Measurements from ENCODE around the gene ACTMAP.
A peak's percentile ranks its signal among the peaks of the same experiment; 100 is the strongest.

Gene ACTMAP

DNA sequence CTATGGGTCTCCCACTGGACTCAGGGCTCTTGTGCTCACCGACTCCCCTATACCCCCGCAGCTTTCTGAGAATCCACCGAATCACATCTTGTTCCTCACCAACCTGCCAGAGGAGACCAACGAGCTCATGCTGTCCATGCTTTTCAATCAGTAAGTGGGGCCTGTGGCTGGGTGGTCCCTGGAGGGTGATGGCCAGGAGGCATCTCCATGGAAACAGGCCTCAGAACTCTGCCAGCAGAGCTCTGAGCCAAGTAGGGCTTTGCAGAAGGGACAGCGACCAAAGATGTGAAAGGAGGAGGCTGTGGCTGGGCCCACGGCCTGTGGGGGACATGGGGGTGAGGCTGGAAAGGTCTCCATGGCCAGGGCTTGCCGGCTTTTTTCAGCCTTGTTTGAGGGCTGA lies 13.2 kb upstream of the ACTMAP start:
- Mint-ChIP-seq H3K36me3 (ENCODE audit: low read depth) (peaks cover 72% of the 10 kb centered on the region), H3K27ac (no peak overlapping the region), H3K27me3 (ENCODE audit: low read depth) (no peaks in the 10 kb centered on the region), H3K4me3 (no peak overlapping the region), H3K9me3 (no peaks in the 10 kb centered on the region), H3K4me1 (ENCODE audit: low read depth) (peaks cover 22% of the 10 kb centered on the region)
- DNase-seq (ENCODE audit: low spot score): no peak

DNA sequence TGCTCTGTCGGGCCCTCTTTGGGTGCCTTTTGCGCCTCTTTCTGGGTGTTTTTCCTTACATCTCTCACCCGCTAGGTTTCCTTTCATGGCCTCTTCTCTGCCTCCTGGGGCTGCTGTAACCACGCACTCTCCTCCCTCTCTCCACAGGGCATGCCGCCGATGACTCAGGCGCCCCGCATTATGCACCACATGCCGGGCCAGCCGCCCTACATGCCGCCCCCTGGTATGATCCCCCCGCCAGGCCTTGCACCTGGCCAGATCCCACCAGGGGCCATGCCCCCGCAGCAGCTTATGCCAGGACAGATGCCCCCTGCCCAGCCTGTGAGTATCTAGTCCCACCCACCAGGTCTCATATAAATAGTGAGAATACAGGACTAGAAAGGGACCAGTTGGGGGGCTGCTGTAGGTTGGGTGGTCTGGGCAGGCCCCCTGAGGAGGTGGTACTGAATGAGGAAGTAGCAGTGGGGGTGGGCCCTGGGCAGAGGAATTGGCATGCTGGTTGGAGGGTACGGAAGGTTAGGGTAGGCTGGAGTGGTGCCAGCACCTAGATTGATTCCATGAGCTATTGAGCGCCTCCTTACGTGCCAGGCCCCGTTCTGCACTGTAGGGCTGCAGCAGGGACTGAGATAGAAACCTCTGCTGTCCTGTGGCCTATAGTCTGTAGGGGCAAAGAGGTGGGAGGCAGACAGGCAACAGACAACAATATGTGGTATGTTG lies 12.6 kb upstream of the ACTMAP start:
- H3K27me3 Mint-ChIP-seq (ENCODE audit: low read depth): no peaks in the 10 kb centered on the region
- H3K36me3 Mint-ChIP-seq (ENCODE audit: low read depth): peaks cover 78% of the 10 kb centered on the region

DNA sequence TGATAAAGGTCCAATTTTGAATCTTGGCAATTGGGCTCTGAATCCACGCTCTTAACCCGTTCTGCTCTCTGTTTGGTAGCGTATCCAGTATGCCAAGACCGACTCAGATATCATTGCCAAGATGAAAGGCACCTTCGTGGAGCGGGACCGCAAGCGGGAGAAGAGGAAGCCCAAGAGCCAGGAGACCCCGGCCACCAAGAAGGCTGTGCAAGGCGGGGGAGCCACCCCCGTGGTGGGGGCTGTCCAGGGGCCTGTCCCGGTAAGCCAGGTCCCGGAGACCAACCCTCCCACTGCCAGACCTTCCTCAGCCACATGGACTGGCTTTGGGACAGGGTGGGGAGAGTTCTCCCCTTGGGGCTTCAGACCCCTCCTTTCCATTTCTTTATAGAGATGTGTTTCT lies 9.1 kb upstream of the ACTMAP start:
- no peak overlapping the region for H3K27ac Mint-ChIP-seq
- H3K4me3 Mint-ChIP-seq: no peak overlapping the region
- peaks cover 41% of the 10 kb centered on the region for H3K4me1 Mint-ChIP-seq (ENCODE audit: low read depth)
- H3K9me3 Mint-ChIP-seq: no peaks in the 10 kb centered on the region
- H3K27me3 Mint-ChIP-seq (ENCODE audit: low read depth): no peaks in the 10 kb centered on the region
- peaks cover 85% of the 10 kb centered on the region for H3K36me3 Mint-ChIP-seq (ENCODE audit: low read depth)
- DNase-seq (ENCODE audit: low spot score): no peak

More for the DNA sequence above, 12.6 kb upstream of the ACTMAP start:
- no peak overlapping the region for H3K4me3 Mint-ChIP-seq
- no peak overlapping the region for H3K27ac Mint-ChIP-seq
- DNase-seq (ENCODE audit: low spot score): no peak
- H3K9me3 Mint-ChIP-seq: no peaks in the 10 kb centered on the region
- H3K4me1 Mint-ChIP-seq (ENCODE audit: low read depth): peaks cover 26% of the 10 kb centered on the region

DNA sequence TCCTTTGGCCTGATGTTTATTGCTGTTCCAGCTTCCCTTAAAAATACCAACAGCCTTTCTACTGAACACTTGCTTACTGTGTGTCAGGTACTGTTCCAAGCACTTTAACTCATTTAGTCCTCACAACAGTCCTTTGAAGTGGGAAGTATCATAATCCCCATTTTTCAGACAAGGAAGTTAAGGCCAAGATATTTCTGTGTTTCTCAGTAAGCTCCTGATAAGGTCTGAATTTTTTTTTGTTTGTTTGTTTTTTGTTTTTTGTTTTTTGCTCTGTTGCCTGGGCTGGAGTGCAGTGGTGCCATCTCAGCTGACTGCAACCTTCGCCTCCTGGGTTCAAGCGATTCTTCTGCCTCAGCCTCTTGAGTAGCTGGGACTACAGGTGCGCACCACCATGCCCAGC lies 8.2 kb upstream of the ACTMAP start:
- DNase-seq (ENCODE audit: low spot score): no peak
- H3K27ac Mint-ChIP-seq: peak overlapping the region; percentile 31
- no peaks in the 10 kb centered on the region for H3K9me3 Mint-ChIP-seq
- no peak overlapping the region for H3K4me3 Mint-ChIP-seq
- H3K36me3 Mint-ChIP-seq (ENCODE audit: low read depth): peaks cover 80% of the 10 kb centered on the region
- H3K27me3 Mint-ChIP-seq (ENCODE audit: low read depth): no peaks in the 10 kb centered on the region
- peaks cover 37% of the 10 kb centered on the region for H3K4me1 Mint-ChIP-seq (ENCODE audit: low read depth)

- Mint-ChIP-seq H3K9me3 (no peaks in the 10 kb centered on the region), H3K36me3 (ENCODE audit: low read depth) (peaks cover 74% of the 10 kb centered on the region), H3K4me3 (peak overlapping the region; percentile 23), H3K27me3 (ENCODE audit: low read depth) (no peaks in the 10 kb centered on the region), H3K27ac (peak overlapping the region; percentile 34), H3K4me1 (ENCODE audit: low read depth) (peaks cover 36% of the 10 kb centered on the region)
- peak; percentile 26 for DNase-seq (ENCODE audit: low spot score)
Observed at GRCh38 chr19:40756502-40757110, 6.3 kb upstream of the ACTMAP start.

DNA sequence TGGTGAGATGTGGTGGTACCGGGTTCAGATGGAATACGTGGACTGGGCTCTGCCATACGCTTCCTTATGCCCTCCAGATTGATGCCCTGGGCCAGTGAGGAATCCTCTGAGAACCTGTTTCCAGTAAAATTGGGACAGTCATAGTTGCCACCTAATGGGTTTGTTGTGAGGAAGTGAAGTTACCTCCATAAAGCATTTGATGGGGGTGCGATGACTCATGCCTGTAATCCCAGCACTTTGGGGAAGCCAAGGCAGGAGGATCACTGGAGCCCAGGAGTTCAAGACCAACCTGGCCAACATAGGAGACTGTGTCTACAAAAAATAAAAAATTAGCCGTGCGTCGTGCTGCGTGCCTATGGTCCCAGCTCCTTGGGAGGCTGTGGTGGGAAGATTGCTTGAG lies 5.5 kb upstream of the ACTMAP start:
- Mint-ChIP-seq H3K4me3 (peak overlapping the region; percentile 23), H3K4me1 (ENCODE audit: low read depth) (peaks cover 32% of the 10 kb centered on the region), H3K27ac (peak overlapping the region; percentile 31), H3K9me3 (no peaks in the 10 kb centered on the region), H3K27me3 (ENCODE audit: low read depth) (no peaks in the 10 kb centered on the region), H3K36me3 (ENCODE audit: low read depth) (peaks cover 74% of the 10 kb centered on the region)
- DNase-seq (ENCODE audit: low spot score): no peak

DNA sequence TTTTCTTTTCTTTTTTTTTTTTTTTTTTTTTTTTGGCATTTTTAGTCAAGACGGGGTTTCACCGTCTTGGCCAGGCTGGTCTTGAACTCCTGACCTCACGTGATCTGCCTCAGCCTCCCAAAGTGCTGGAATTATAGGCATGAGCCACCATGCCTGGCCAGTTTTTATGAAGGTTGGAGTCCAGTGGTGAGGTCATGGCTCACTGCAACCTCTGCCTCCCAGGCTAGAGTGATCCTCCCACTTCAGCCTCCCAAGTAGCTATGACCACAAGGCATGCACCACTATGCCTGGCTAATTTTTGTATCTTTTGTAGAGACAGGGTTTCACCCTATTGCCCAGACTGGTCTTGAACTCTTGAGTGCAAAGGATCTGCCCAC lies 5.0 kb upstream of the ACTMAP start:
- H3K9me3 Mint-ChIP-seq: no peaks in the 10 kb centered on the region
- no peaks in the 10 kb centered on the region for H3K27me3 Mint-ChIP-seq (ENCODE audit: low read depth)
- no peak for DNase-seq (ENCODE audit: low spot score)
- peaks cover 33% of the 10 kb centered on the region for H3K4me1 Mint-ChIP-seq (ENCODE audit: low read depth)
- H3K36me3 Mint-ChIP-seq (ENCODE audit: low read depth): peaks cover 70% of the 10 kb centered on the region
- H3K27ac Mint-ChIP-seq: no peak overlapping the region
- H3K4me3 Mint-ChIP-seq: peak overlapping the region; percentile 88

DNA sequence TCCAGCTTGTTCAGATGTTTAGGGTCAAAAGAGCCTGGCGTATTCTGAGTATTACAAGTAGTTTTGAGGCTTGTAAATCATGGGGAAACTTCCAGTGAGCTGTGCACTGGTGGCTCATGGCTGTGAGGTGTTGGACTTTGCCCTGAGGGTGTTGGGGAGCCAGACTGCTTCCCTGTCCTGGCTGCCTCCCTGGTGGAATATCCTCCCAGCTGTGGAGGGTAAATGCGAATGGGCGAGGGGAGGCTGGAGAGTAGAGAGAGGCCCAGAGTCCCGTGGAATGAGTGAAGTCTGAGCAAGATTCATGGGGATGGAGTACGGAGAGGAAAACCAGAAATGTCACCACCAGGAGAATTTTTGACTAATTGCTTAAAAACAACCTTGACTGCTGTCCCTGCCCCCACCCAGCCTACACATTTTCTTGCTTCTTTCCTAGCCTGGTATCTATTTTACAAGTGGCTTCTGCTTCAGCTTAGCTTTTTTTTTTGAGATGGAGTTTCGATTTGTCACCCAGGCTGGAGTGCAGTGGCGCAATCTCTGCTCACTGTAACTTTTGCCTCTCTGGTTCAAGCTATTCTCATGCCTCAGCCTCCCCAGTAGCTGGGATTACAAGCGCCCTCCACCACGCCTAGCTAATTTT lies 4.5 kb upstream of the ACTMAP start:
- peak; percentile 76 for DNase-seq (ENCODE audit: low spot score)
- peak overlapping the region; percentile 88 for H3K4me3 Mint-ChIP-seq
- H3K27ac Mint-ChIP-seq: peak overlapping the region; percentile 80
- no peaks in the 10 kb centered on the region for H3K9me3 Mint-ChIP-seq
- peaks cover 71% of the 10 kb centered on the region for H3K36me3 Mint-ChIP-seq (ENCODE audit: low read depth)
- no peaks in the 10 kb centered on the region for H3K27me3 Mint-ChIP-seq (ENCODE audit: low read depth)
- H3K4me1 Mint-ChIP-seq (ENCODE audit: low read depth): peaks cover 38% of the 10 kb centered on the region

- peaks cover 57% of the 10 kb centered on the region for H3K36me3 Mint-ChIP-seq (ENCODE audit: low read depth)
- peak overlapping the region; percentile 99 for H3K27ac Mint-ChIP-seq
- peak overlapping the region; percentile 98 for H3K4me3 Mint-ChIP-seq
- peaks cover 47% of the 10 kb centered on the region for H3K4me1 Mint-ChIP-seq (ENCODE audit: low read depth)
- no peaks in the 10 kb centered on the region for H3K9me3 Mint-ChIP-seq
- no peak for DNase-seq (ENCODE audit: low spot score)
- no peaks in the 10 kb centered on the region for H3K27me3 Mint-ChIP-seq (ENCODE audit: low read depth)
Observed at GRCh38 chr19:40752257-40752781, 2.0 kb upstream of the ACTMAP start.

GRCh38 chr19:40750874-40751537 lies 729 bp upstream of the ACTMAP start, which contains the start of gene SNRPA:
SNRPA (plus strand) TSS chr19:40751203; CDS start chr19:40751409, 206 bp downstream.
- H3K9me3 Mint-ChIP-seq: no peaks in the 10 kb centered on the region
- peak within 1 kb of the TSS; percentile 98 for H3K4me3 Mint-ChIP-seq
- peaks cover 44% of the 10 kb centered on the region for H3K36me3 Mint-ChIP-seq (ENCODE audit: low read depth)
- peak; percentile 96 for DNase-seq (ENCODE audit: low spot score)
- no peaks in the 10 kb centered on the region for H3K27me3 Mint-ChIP-seq (ENCODE audit: low read depth)
- H3K27ac Mint-ChIP-seq: peak within 1 kb of the TSS; percentile 99
- peaks cover 40% of the 10 kb centered on the region for H3K4me1 Mint-ChIP-seq (ENCODE audit: low read depth)

GRCh38 chr19:40747536-40747935 lies 2.7 kb downstream of the ACTMAP start:
- H3K9me3 Mint-ChIP-seq: no peaks in the 10 kb centered on the region

DNA sequence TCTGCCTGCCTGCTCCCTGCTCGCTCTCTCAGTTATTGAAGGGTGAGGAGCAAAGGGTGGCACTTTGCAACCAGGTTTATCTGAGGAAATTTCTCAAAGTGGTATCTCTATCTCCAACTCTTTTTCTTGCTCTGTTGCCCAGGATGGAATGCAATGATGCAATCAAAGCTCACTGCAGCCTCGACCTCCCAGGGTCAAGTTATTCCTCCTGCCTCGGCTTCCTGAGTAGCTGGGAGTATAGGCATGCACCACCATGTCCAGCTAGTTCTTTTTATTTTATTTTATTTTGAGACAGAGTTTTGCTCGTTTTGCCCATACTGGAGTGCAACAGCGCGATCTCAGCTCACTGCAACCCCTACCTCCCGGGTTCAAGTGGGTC lies 4.9 kb downstream of the ACTMAP start:
- Mint-ChIP-seq H3K4me1 (ENCODE audit: low read depth) (peaks cover 19% of the 10 kb centered on the region), H3K9me3 (no peaks in the 10 kb centered on the region), H3K27ac (no peak overlapping the region), H3K36me3 (ENCODE audit: low read depth) (peaks cover 8% of the 10 kb centered on the region), H3K27me3 (ENCODE audit: low read depth) (no peaks in the 10 kb centered on the region), H3K4me3 (no peak overlapping the region)
- no peak for DNase-seq (ENCODE audit: low spot score)

More at GRCh38 chr19:40747536-40747935, 2.7 kb downstream of the ACTMAP start:
- DNase-seq (ENCODE audit: low spot score): no peak
- Mint-ChIP-seq H3K27me3 (ENCODE audit: low read depth) (no peaks in the 10 kb centered on the region), H3K4me1 (ENCODE audit: low read depth) (peaks cover 20% of the 10 kb centered on the region), H3K36me3 (ENCODE audit: low read depth) (peaks cover 21% of the 10 kb centered on the region), H3K27ac (no peak overlapping the region), H3K4me3 (no peak overlapping the region)

- Mint-ChIP-seq H3K36me3 (ENCODE audit: low read depth) (peaks cover 2% of the 10 kb centered on the region), H3K4me3 (no peak overlapping the region), H3K4me1 (ENCODE audit: low read depth) (peaks cover 14% of the 10 kb centered on the region), H3K27ac (no peak overlapping the region), H3K9me3 (no peaks in the 10 kb centered on the region), H3K27me3 (ENCODE audit: low read depth) (no peaks in the 10 kb centered on the region)
- no peak for DNase-seq (ENCODE audit: low spot score)
Observed at GRCh38 chr19:40744554-40745401, 5.5 kb downstream of the ACTMAP start.

All from T-helper 2 cell treated with Interferon-gamma antibody and Interleukin-4, amounts not matched to agents 5 μg/mL and 100 μg/mL, for 36 hours (primary cell).